Activated CD4-positive, alpha-beta T cell treated with anti-CD3 and anti-CD28 coated beads for 36 hours (primary cell): ENCODE measurements around the gene UBE4B. TPM values are rescaled to one million over a fixed set of nuclear protein-coding genes. Genes with fewer than 3 reads are reported as not detected.

Source experiments
- ATAC-seq: fragments of 200-7000 bp; cut with Tn5 transposase; one replicate; pipeline ENCODE4 v1.10.0; 2021; ENCODE audit warnings: mild to moderate bottlenecking, moderate library complexity
- CTCF ChIA-PET: fragments of 350-600 bp; sonication (Branson Sonifier 250); formaldehyde crosslinking; loops from one replicate; lab custom pipeline; 2021; ENCODE audit warnings: antibody characterized with exemption; lab: Charles Lee
- POLR2A ChIA-PET: fragments of 350-600 bp; sonication (Branson Sonifier 250); formaldehyde crosslinking; loops from one replicate; lab custom pipeline; 2021; ENCODE audit warnings: antibody characterized with exemption, inconsistent platforms; lab: Charles Lee
- DNase-seq: peaks from one replicate; pipeline ENCODE4 v3.0.0-alpha.2; 2020
- H3K27ac Mint-ChIP-seq: one replicate; pipeline ENCODE4 v1.8.0; 2021; ENCODE audit warnings: mixed read lengths
- H3K27me3 Mint-ChIP-seq: one replicate; pipeline ENCODE4 v1.8.0; 2021; ENCODE audit warnings: mixed read lengths
- H3K36me3 Mint-ChIP-seq: one replicate; pipeline ENCODE4 v1.8.0; 2021; ENCODE audit warnings: low read depth, mixed read lengths
- H3K4me1 Mint-ChIP-seq: one replicate; pipeline ENCODE4 v1.8.0; 2021; ENCODE audit warnings: mixed read lengths
- H3K4me3 Mint-ChIP-seq: one replicate; pipeline ENCODE4 v1.8.0; 2021; ENCODE audit warnings: mild to moderate bottlenecking, moderate library complexity, mixed read lengths
- H3K9me3 Mint-ChIP-seq: one replicate; pipeline ENCODE4 v1.8.0; 2021; ENCODE audit warnings: low read depth, mixed read lengths
- intact Hi-C, 2 experiments: fragments of 100-400 bp; cut with DNase I in 1 of 2; cut with micrococcal nuclease in 1 of 2; formaldehyde crosslinking; loops; one replicate each; pipeline versions ENCODE4 v1.14.2 to v1.15.1; 2022 to 2024; cut with DNase I, micrococcal nuclease
- total RNA-seq, 2 experiments: library from RNA; stranded (reverse); gene quantifications; one replicate each; pipeline ENCODE4 v1.2.3, GENCODE V29; 2021

Gene UBE4B
- total RNA-seq, 2 experiments from 2014 or later, result 26.1 to 31.8 TPM

GRCh38 chr1:10179406-10180091 is 146.8 kb downstream of the UBE4B start:
- Mint-ChIP-seq H3K27ac (no peak overlapping the region), H3K4me3 (no peak overlapping the region), H3K9me3 (peaks cover 2% of the 10 kb centered on the region), H3K4me1 (no peaks in the 10 kb centered on the region), H3K36me3 (peaks cover 19% of the 10 kb centered on the region), H3K27me3 (no peaks in the 10 kb centered on the region)
- intact Hi-C loops, result no loop called here
- ChIA-PET POLR2A (no interaction called here), CTCF (no interaction called here)
- ATAC-seq, result no peak
- no peak for DNase-seq

GRCh38 chr1:10181154-10181553 is 148.4 kb downstream of the UBE4B start:
- ATAC-seq, result no peak
- CTCF ChIA-PET, result no interaction called here
- H3K4me3 Mint-ChIP-seq, result no peak overlapping the region
- H3K4me1 Mint-ChIP-seq, result no peaks in the 10 kb centered on the region
- intact Hi-C loops, result no loop called here
- H3K9me3 Mint-ChIP-seq, result no peaks in the 10 kb centered on the region
- peaks cover 8% of the 10 kb centered on the region for H3K36me3 Mint-ChIP-seq
- no peak overlapping the region for H3K27ac Mint-ChIP-seq
- H3K27me3 Mint-ChIP-seq, result no peaks in the 10 kb centered on the region
- DNase-seq, result no peak
- POLR2A ChIA-PET, result no interaction called here

GRCh38 chr1:10185759-10186158 is 153.0 kb downstream of the UBE4B start:
- Mint-ChIP-seq H3K27ac (no peak overlapping the region), H3K27me3 (no peaks in the 10 kb centered on the region), H3K36me3 (no peaks in the 10 kb centered on the region), H3K9me3 (no peaks in the 10 kb centered on the region), H3K4me1 (no peaks in the 10 kb centered on the region), H3K4me3 (no peak overlapping the region)
- intact Hi-C loops, result no loop called here
- no peak for DNase-seq
- ChIA-PET POLR2A (interaction anchor here (1.4 kb wide), 1 partner anchor 15 kb away, joined by 4 read pairs; no protein-coding TSS in a partner anchor), CTCF (no interaction called here)
- ATAC-seq, result no peak

- POLR2A ChIA-PET, result interaction anchor here (1.4 kb wide), 1 partner anchor 16 kb away, joined by 4 read pairs; no protein-coding TSS in a partner anchor
- ATAC-seq (peak; percentile 48), DNase-seq (no peak)
- H3K36me3 Mint-ChIP-seq, result no peaks in the 10 kb centered on the region
- intact Hi-C loops, result no loop called here
- H3K4me3 Mint-ChIP-seq, result no peak overlapping the region
- CTCF ChIA-PET, result no interaction called here
- H3K9me3 Mint-ChIP-seq, result no peaks in the 10 kb centered on the region
- no peaks in the 10 kb centered on the region for H3K27me3 Mint-ChIP-seq
- no peaks in the 10 kb centered on the region for H3K4me1 Mint-ChIP-seq
- H3K27ac Mint-ChIP-seq, result no peak overlapping the region
Measured at GRCh38 chr1:10186331-10187025, 153.7 kb downstream of the UBE4B start.

- ATAC-seq (peak; percentile 31), DNase-seq (no peak)
- H3K27me3 Mint-ChIP-seq, result no peaks in the 10 kb centered on the region
- POLR2A ChIA-PET, result interaction anchor here (1.4 kb wide), 1 partner anchor 17 kb away, joined by 4 read pairs; no protein-coding TSS in a partner anchor
- CTCF ChIA-PET, result interaction anchor here (0.6 to 1.2 kb wide), 2 partner anchors 25 to 222 kb away, joined by 3 to 4 read pairs; no protein-coding TSS in a partner anchor
- intact Hi-C loops, result no loop called here
- no peak overlapping the region for H3K4me3 Mint-ChIP-seq
- H3K36me3 Mint-ChIP-seq, result no peaks in the 10 kb centered on the region
- H3K9me3 Mint-ChIP-seq, result no peaks in the 10 kb centered on the region
- H3K27ac Mint-ChIP-seq, result no peak overlapping the region
- H3K4me1 Mint-ChIP-seq, result no peaks in the 10 kb centered on the region
Measured at GRCh38 chr1:10187026-10187334, 154.2 kb downstream of the UBE4B start.

GRCh38 chr1:10188133-10188650 is 155.4 kb downstream of the UBE4B start:
- Mint-ChIP-seq H3K9me3 (no peaks in the 10 kb centered on the region), H3K27me3 (no peaks in the 10 kb centered on the region), H3K36me3 (no peaks in the 10 kb centered on the region), H3K4me1 (no peaks in the 10 kb centered on the region), H3K4me3 (no peak overlapping the region), H3K27ac (no peak overlapping the region)
- DNase-seq (no peak), ATAC-seq (no peak)
- ChIA-PET CTCF (interaction anchor here (0.7 to 1.2 kb wide), 2 partner anchors 23 to 315 kb away, joined by 3 read pairs; no protein-coding TSS in a partner anchor), POLR2A (no interaction called here)
- intact Hi-C loops, result no loop called here

- Mint-ChIP-seq H3K9me3 (no peaks in the 10 kb centered on the region), H3K27ac (no peak overlapping the region), H3K36me3 (no peaks in the 10 kb centered on the region), H3K4me1 (no peaks in the 10 kb centered on the region), H3K27me3 (peaks cover 2% of the 10 kb centered on the region), H3K4me3 (no peak overlapping the region)
- intact Hi-C loops, result no loop called here
- CTCF ChIA-PET, result interaction anchor here (0.6 to 1.3 kb wide), 2 partner anchors 20 to 211 kb away, joined by 3 to 6 read pairs; partner anchors contain the start of gene KIF1B
- no peak for DNase-seq
- POLR2A ChIA-PET, result interaction anchor here (0.7 kb wide), 1 partner anchor 475 kb away, joined by 4 read pairs; no protein-coding TSS in a partner anchor
- ATAC-seq, result peak; percentile 44
Measured at GRCh38 chr1:10189659-10190058, 156.9 kb downstream of the UBE4B start.

GRCh38 chr1:10192263-10192662 is 159.5 kb downstream of the UBE4B start:
- intact Hi-C loops, result no loop called here
- ChIA-PET POLR2A (no interaction called here), CTCF (interaction anchor here (1.0 kb wide), 1 partner anchor 17 kb away, joined by 3 read pairs; no protein-coding TSS in a partner anchor)
- Mint-ChIP-seq H3K27ac (no peak overlapping the region), H3K9me3 (no peaks in the 10 kb centered on the region), H3K27me3 (peaks cover 4% of the 10 kb centered on the region), H3K36me3 (no peaks in the 10 kb centered on the region), H3K4me1 (no peaks in the 10 kb centered on the region), H3K4me3 (no peak overlapping the region)
- DNase-seq (no peak), ATAC-seq (no peak)

GRCh38 chr1:10193288-10193687 is 160.5 kb downstream of the UBE4B start:
- intact Hi-C loops, result no loop called here
- no peak for DNase-seq
- POLR2A ChIA-PET, result no interaction called here
- no peaks in the 10 kb centered on the region for H3K36me3 Mint-ChIP-seq
- no peak overlapping the region for H3K27ac Mint-ChIP-seq
- CTCF ChIA-PET, result interaction anchor here (1.0 kb wide), 1 partner anchor 16 kb away, joined by 3 read pairs; no protein-coding TSS in a partner anchor
- H3K27me3 Mint-ChIP-seq, result peaks cover 6% of the 10 kb centered on the region
- no peaks in the 10 kb centered on the region for H3K9me3 Mint-ChIP-seq
- no peak for ATAC-seq
- H3K4me3 Mint-ChIP-seq, result no peak overlapping the region
- no peaks in the 10 kb centered on the region for H3K4me1 Mint-ChIP-seq

- H3K4me1 Mint-ChIP-seq, result no peaks in the 10 kb centered on the region
- no peak overlapping the region for H3K4me3 Mint-ChIP-seq
- DNase-seq (no peak), ATAC-seq (no peak)
- H3K27ac Mint-ChIP-seq, result no peak overlapping the region
- no peaks in the 10 kb centered on the region for H3K9me3 Mint-ChIP-seq
- H3K36me3 Mint-ChIP-seq, result no peaks in the 10 kb centered on the region
- CTCF ChIA-PET, result no interaction called here
- POLR2A ChIA-PET, result no interaction called here
- intact Hi-C loops, result no loop called here
- peaks cover 8% of the 10 kb centered on the region for H3K27me3 Mint-ChIP-seq
Measured at GRCh38 chr1:10195570-10195969, 162.8 kb downstream of the UBE4B start.

GRCh38 chr1:10196976-10197375 is 164.2 kb downstream of the UBE4B start:
- no peaks in the 10 kb centered on the region for H3K9me3 Mint-ChIP-seq
- no peak for ATAC-seq
- no peak overlapping the region for H3K4me3 Mint-ChIP-seq
- POLR2A ChIA-PET, result no interaction called here
- H3K27ac Mint-ChIP-seq, result no peak overlapping the region
- intact Hi-C loops, result no loop called here
- CTCF ChIA-PET, result interaction anchor here (0.6 kb wide), 1 partner anchor 582 kb away, joined by 3 read pairs; no protein-coding TSS in a partner anchor
- DNase-seq, result no peak
- no peaks in the 10 kb centered on the region for H3K36me3 Mint-ChIP-seq
- peaks cover 13% of the 10 kb centered on the region for H3K27me3 Mint-ChIP-seq
- no peaks in the 10 kb centered on the region for H3K4me1 Mint-ChIP-seq
